Measurements from ENCODE around the gene ETV3. TPM values are rescaled to one million over a fixed set of nuclear protein-coding genes. Genes with fewer than 3 reads are reported as not detected.
A peak's percentile ranks its signal among the peaks of the same experiment; 100 is the strongest.

ETV3 gene
- total RNA-seq, 1 experiment from 2014 or later, result 26.2 TPM

DNA sequence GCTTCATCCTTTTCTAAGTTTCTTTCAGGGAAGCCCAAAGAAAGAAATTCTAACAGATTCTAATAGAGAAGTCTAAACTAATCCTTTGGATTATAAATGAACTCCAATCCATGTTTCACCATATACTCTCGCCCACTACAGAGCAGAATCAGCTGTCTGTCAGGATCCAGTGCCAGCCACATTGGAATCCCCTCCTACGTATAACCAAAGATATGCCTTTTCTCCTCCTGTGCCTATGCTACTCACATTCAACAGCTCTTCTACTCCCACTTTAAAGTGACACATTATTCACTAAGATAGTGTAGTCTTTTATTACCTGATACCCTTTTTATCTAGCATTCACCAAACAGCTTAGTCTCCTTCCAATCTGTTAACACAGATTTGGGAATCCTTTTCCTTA, 3.1 kb downstream of the ETV3 start:
- BruUV-seq (replicated peaks), result no TSS peak
- Histone ChIP-seq H3K36me3 (ENCODE audit: low read depth) (peaks cover 51% of the 10 kb centered on the region), H3K4me1 (replicated peaks; ENCODE audit: insufficient read depth) (peaks cover 64% of the 10 kb centered on the region), H3K9me3 (ENCODE audit: insufficient read depth, low read depth) (no peaks in the 10 kb centered on the region), H2AFZ (no peak overlapping the region), H4K20me1 (ENCODE audit: insufficient read depth) (peaks cover 11% of the 10 kb centered on the region; the same call in 1 of the 2 replicates), H3K4me2 (peak overlapping the region; percentile 10; the same call in 1 of the 2 replicates), H3F3A (ENCODE audit: insufficient read depth, low read depth) (peaks cover 58% of the 10 kb centered on the region), H3K27me3 (ENCODE audit: insufficient read depth, low read depth) (no peaks in the 10 kb centered on the region), H3K27ac (0 out of 2 replicates have a peak overlapping the region, but pooled peaks have one; percentile 6), H3K79me2 (ENCODE audit: low read depth) (peaks cover 65% of the 10 kb centered on the region), H3K9me2 (ENCODE audit: insufficient read depth) (no peaks in the 10 kb centered on the region), H3K4me3 (no peak overlapping the region)
- ChIA-PET POLR2A (ENCODE audit: unreplicated experiment) (interaction anchor here (0.5 kb wide), 1 partner anchor 543 kb away, joined by 3 read pairs; the partner anchor contains the start of gene NAXE), CTCF (no interaction called here)
- no peak for TF ChIP-seq EZH2 (IDR thresholded peaks at IDR 0.05; ENCODE audit: low read depth)
- TF ChIP-seq, protein P1, sequence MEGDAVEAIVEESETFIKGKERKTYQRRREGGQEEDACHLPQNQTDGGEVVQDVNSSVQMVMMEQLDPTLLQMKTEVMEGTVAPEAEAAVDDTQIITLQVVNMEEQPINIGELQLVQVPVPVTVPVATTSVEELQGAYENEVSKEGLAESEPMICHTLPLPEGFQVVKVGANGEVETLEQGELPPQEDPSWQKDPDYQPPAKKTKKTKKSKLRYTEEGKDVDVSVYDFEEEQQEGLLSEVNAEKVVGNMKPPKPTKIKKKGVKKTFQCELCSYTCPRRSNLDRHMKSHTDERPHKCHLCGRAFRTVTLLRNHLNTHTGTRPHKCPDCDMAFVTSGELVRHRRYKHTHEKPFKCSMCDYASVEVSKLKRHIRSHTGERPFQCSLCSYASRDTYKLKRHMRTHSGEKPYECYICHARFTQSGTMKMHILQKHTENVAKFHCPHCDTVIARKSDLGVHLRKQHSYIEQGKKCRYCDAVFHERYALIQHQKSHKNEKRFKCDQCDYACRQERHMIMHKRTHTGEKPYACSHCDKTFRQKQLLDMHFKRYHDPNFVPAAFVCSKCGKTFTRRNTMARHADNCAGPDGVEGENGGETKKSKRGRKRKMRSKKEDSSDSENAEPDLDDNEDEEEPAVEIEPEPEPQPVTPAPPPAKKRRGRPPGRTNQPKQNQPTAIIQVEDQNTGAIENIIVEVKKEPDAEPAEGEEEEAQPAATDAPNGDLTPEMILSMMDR (conservative IDR thresholded peaks at IDR 0.05), result no peak
- intact Hi-C loops (cut with micrococcal nuclease; ENCODE audit: unreplicated experiment), result loop anchor here (10.0 kb wide), 1 partner anchor 440 kb away; no protein-coding TSS in a partner anchor
- no peak for DNase-seq

DNA sequence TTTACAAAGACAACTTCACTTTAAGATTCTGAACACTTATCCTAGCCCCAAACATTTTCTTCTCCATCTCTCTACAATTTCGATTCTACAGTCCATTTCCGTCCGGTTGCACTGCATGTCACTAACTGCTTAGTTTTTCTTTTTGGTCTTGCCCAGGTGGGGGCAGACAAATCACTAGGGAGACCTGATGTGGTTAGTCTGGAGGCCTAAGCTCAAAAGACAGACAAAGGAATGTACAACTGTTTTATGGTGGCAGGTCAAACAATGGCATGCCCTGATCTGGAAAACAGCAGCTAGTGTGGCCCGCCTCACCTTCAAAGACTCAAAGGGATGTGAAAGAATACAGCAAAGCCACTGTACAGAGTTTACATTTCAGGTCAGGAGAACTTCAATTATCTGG, 3.8 kb downstream of the ETV3 start:
- Histone ChIP-seq H4K20me1 (ENCODE audit: insufficient read depth) (peaks cover 11% of the 10 kb centered on the region; the same call in 1 of the 2 replicates), H3K27ac (0 out of 2 replicates have a peak overlapping the region, but pooled peaks have one; percentile 58), H3K27me3 (ENCODE audit: insufficient read depth, low read depth) (no peaks in the 10 kb centered on the region), H3K4me1 (replicated peaks; ENCODE audit: insufficient read depth) (peaks cover 63% of the 10 kb centered on the region), H3K9me3 (ENCODE audit: insufficient read depth, low read depth) (no peaks in the 10 kb centered on the region), H3K4me2 (no peak overlapping the region), H3F3A (ENCODE audit: insufficient read depth, low read depth) (peaks cover 58% of the 10 kb centered on the region), H3K9me2 (ENCODE audit: insufficient read depth) (no peaks in the 10 kb centered on the region), H3K79me2 (ENCODE audit: low read depth) (peaks cover 71% of the 10 kb centered on the region), H3K4me3 (no peak overlapping the region), H2AFZ (no peak overlapping the region), H3K36me3 (ENCODE audit: low read depth) (peaks cover 53% of the 10 kb centered on the region)
- no peak for DNase-seq
- intact Hi-C loops (cut with micrococcal nuclease; ENCODE audit: unreplicated experiment), result loop anchor here (10.0 kb wide), 1 partner anchor 440 kb away; no protein-coding TSS in a partner anchor
- ChIA-PET POLR2A (ENCODE audit: unreplicated experiment) (interaction anchor here (0.5 kb wide), 1 partner anchor 543 kb away, joined by 3 read pairs; the partner anchor contains the start of gene NAXE), CTCF (no interaction called here)
- TF ChIP-seq, protein P1 (conservative IDR thresholded peaks at IDR 0.05), result no peak
- TF ChIP-seq EZH2 (IDR thresholded peaks at IDR 0.05; ENCODE audit: low read depth), result no peak
- no TSS peak for BruUV-seq (replicated peaks)

GRCh38 chr1:157133426-157133825, 4.8 kb downstream of the ETV3 start:
- H3K27ac ChIP-seq, result peak overlapping the region; percentile 58
- BruUV-seq (replicated peaks), result no TSS peak
- DNase-seq, result no peak
- peaks cover 72% of the 10 kb centered on the region for H3K79me2 ChIP-seq (ENCODE audit: low read depth)
- H3K4me1 ChIP-seq (replicated peaks; ENCODE audit: insufficient read depth), result peaks cover 59% of the 10 kb centered on the region
- no peak overlapping the region for H3K4me3 ChIP-seq
- H3F3A ChIP-seq (ENCODE audit: insufficient read depth, low read depth), result peaks cover 51% of the 10 kb centered on the region
- ChIA-PET POLR2A (ENCODE audit: unreplicated experiment) (no interaction called here), CTCF (no interaction called here)
- intact Hi-C loops (cut with micrococcal nuclease; ENCODE audit: unreplicated experiment), result loop anchor here (2.0 to 10.0 kb wide), 2 partner anchors 21 to 439 kb away; no protein-coding TSS in a partner anchor
- no peaks in the 10 kb centered on the region for H3K9me2 ChIP-seq (ENCODE audit: insufficient read depth)
- no peaks in the 10 kb centered on the region for H3K9me3 ChIP-seq (ENCODE audit: insufficient read depth, low read depth)
- no peak overlapping the region for H2AFZ ChIP-seq
- peak overlapping the region; percentile 46 for H3K4me2 ChIP-seq
- no peaks in the 10 kb centered on the region for H3K27me3 ChIP-seq (ENCODE audit: insufficient read depth, low read depth)
- no peak for TF ChIP-seq EZH2 (IDR thresholded peaks at IDR 0.05; ENCODE audit: low read depth)
- TF ChIP-seq, protein P1 (conservative IDR thresholded peaks at IDR 0.05), result no peak
- H3K36me3 ChIP-seq (ENCODE audit: low read depth), result peaks cover 59% of the 10 kb centered on the region
- peaks cover 11% of the 10 kb centered on the region; the same call in 1 of the 2 replicates for H4K20me1 ChIP-seq (ENCODE audit: insufficient read depth)
